Activated naive CD8-positive, alpha-beta T cell (primary cell): ENCODE results near the gene SNRK.
"Not testable (repeated sequence)": the region's sequence is repeated elsewhere in the genome, so short reads cannot be mapped to it uniquely, and the experiment has no call there.

Source experiments
- H3K27ac Mint-ChIP-seq: one replicate; pipeline ENCODE4 v1.8.0; 2021; ENCODE audit warnings: mixed read lengths
- H3K27me3 Mint-ChIP-seq: one replicate; pipeline ENCODE4 v1.8.0; 2021; ENCODE audit warnings: mixed read lengths
- H3K36me3 Mint-ChIP-seq: one replicate; pipeline ENCODE4 v1.8.0; 2021; ENCODE audit warnings: mixed read lengths
- H3K4me1 Mint-ChIP-seq: one replicate; pipeline ENCODE4 v1.8.0; 2021; ENCODE audit warnings: low read depth, mixed read lengths
- H3K4me3 Mint-ChIP-seq: one replicate; pipeline ENCODE4 v1.8.0; 2021; ENCODE audit warnings: mild to moderate bottlenecking, mixed read lengths
- H3K9me3 Mint-ChIP-seq: one replicate; pipeline ENCODE4 v1.8.0; 2021; ENCODE audit warnings: low read depth, mixed read lengths

The SNRK gene

DNA sequence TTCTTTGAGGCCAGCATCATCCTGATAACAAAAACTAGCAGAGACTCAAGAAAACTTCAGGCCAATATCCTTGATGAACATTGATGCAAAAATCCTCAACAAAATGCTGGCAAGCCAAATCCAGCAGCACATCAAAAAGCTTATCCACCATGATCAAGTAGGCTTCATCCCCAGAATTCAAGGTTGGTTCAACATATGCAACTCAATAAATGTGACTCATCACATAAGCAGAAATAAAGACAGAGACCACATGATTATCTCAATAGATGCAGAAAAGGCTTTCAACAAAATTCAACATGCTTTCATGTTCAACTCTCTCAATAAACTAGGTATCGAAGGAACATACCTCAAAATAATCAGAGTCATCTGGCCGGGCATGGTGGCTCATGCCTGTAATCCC lies 69.7 kb downstream of the SNRK start:
- H3K4me3 Mint-ChIP-seq, H3K27ac Mint-ChIP-seq, H3K4me1 Mint-ChIP-seq, H3K27me3 Mint-ChIP-seq: not testable (repeated sequence)
- peaks cover 54% of the 10 kb centered on the region for H3K36me3 Mint-ChIP-seq
- peaks cover 45% of the 10 kb centered on the region for H3K9me3 Mint-ChIP-seq

GRCh38 chr3:43361077-43361476 lies 74.7 kb downstream of the SNRK start:
- Mint-ChIP-seq H3K36me3 (peaks cover 9% of the 10 kb centered on the region), H3K4me1 (no peaks in the 10 kb centered on the region), H3K9me3 (peaks cover 6% of the 10 kb centered on the region), H3K27me3 (no peaks in the 10 kb centered on the region), H3K27ac (no peak overlapping the region), H3K4me3 (no peak overlapping the region)

DNA sequence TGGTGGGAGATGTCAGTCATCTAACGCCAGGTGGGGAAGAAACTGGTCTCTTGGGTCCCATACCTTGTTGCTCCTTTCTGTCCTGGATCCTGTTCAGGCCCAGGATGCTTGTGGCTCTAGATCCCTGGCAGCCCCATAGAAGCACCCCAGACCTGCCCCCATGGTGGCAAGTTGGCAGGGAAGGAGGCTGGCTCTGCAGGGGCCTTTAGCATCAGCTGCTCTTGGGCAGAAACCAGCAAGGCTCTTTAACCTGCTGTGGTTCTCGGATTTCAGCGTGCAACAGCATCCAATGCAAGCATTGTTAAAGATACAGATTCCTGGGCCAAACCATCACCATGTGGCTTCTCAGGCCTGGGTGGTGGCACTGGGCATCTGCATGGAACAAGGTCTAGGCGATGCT lies 75.8 kb downstream of the SNRK start:
- Mint-ChIP-seq H3K4me1 (no peaks in the 10 kb centered on the region), H3K36me3 (peaks cover 8% of the 10 kb centered on the region), H3K9me3 (no peaks in the 10 kb centered on the region), H3K27me3 (no peaks in the 10 kb centered on the region), H3K4me3 (no peak overlapping the region), H3K27ac (no peak overlapping the region)

GRCh38 chr3:43362961-43363360 lies 76.6 kb downstream of the SNRK start:
- H3K27ac Mint-ChIP-seq: no peak overlapping the region
- H3K4me1 Mint-ChIP-seq: no peaks in the 10 kb centered on the region
- no peaks in the 10 kb centered on the region for H3K9me3 Mint-ChIP-seq
- H3K27me3 Mint-ChIP-seq: no peaks in the 10 kb centered on the region
- H3K4me3 Mint-ChIP-seq: no peak overlapping the region
- H3K36me3 Mint-ChIP-seq: peaks cover 5% of the 10 kb centered on the region

DNA sequence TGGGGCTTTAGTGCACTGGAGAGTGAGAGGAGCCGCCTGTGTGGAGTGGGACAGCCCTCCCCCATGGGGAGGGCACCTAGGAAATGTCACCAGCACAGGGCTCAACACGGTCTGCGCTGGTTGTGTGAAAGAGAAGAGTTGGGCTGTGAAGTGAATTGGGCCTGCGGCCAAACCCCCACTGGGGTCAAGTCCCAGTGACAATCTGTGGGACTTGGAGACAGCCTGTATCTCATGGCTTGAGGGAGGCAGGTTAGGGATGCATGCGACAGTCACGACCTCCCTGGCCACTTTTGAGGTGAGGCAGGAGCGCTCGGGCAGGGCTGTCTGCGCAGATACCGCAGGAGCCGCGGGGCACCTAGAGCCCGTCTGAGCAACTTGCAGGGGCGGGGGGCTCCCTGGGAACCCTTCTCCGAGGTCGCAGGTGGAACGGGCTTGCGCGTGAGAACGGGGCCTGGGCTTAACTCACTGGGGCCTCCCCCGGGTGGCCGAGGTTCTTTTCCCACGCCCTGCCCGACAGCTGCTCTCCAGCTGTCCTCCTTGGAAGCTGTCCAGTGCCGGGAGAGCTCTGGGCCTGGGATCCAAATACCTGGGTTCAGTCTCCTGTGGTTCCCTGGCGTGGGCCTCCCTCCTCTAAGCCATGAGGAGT lies 77.4 kb downstream of the SNRK start:
- Mint-ChIP-seq H3K27ac (peak overlapping the region; percentile 10), H3K9me3 (no peaks in the 10 kb centered on the region), H3K27me3 (no peaks in the 10 kb centered on the region), H3K36me3 (no peaks in the 10 kb centered on the region), H3K4me1 (no peaks in the 10 kb centered on the region), H3K4me3 (no peak overlapping the region)

GRCh38 chr3:43364494-43364893 lies 78.2 kb downstream of the SNRK start:
- H3K36me3 Mint-ChIP-seq: no peaks in the 10 kb centered on the region
- no peaks in the 10 kb centered on the region for H3K4me1 Mint-ChIP-seq
- H3K27me3 Mint-ChIP-seq: no peaks in the 10 kb centered on the region
- H3K4me3 Mint-ChIP-seq: no peak overlapping the region
- no peaks in the 10 kb centered on the region for H3K9me3 Mint-ChIP-seq
- no peak overlapping the region for H3K27ac Mint-ChIP-seq

- Mint-ChIP-seq H3K4me3 (no peak overlapping the region), H3K9me3 (no peaks in the 10 kb centered on the region), H3K27ac (no peak overlapping the region), H3K4me1 (no peaks in the 10 kb centered on the region), H3K27me3 (no peaks in the 10 kb centered on the region), H3K36me3 (no peaks in the 10 kb centered on the region)
Measured at GRCh38 chr3:43364926-43365325, 78.6 kb downstream of the SNRK start.

DNA sequence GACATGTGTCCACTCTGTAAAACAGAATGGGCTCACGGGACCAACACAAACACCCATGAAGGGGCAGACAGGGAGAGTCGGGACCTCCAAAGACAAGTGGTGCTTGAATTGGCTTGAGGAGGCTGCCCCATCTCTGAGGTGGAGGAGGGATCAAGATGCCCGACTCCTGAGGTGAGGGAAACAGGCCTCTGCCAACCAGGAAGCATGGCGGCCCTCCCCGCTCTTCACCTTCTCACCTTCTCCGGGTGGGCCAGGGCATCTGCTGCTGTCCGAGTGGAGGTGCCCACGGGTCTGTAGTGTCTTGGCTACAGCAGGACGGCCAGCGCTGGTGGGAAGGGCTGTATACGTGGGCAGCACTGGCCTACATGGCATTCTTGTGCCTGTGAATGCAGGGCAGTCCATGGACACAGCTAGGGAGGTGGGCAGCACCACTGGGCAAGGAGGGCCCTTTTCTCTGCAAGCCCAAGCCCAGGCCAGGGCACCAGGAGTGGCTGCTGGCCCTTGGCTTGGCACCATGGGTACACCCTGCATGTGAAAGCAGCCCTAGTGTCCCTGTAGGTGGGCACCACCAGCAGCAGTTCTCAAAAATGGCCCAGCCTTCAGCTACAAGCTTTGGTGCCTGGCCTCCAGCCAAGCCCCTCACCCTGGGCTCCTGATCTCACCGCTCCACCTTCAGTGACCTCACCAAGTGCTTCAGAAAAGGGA lies 79.4 kb downstream of the SNRK start:
- Mint-ChIP-seq H3K27me3 (no peaks in the 10 kb centered on the region), H3K4me1 (no peaks in the 10 kb centered on the region), H3K27ac (no peak overlapping the region), H3K9me3 (no peaks in the 10 kb centered on the region), H3K4me3 (no peak overlapping the region), H3K36me3 (no peaks in the 10 kb centered on the region)

DNA sequence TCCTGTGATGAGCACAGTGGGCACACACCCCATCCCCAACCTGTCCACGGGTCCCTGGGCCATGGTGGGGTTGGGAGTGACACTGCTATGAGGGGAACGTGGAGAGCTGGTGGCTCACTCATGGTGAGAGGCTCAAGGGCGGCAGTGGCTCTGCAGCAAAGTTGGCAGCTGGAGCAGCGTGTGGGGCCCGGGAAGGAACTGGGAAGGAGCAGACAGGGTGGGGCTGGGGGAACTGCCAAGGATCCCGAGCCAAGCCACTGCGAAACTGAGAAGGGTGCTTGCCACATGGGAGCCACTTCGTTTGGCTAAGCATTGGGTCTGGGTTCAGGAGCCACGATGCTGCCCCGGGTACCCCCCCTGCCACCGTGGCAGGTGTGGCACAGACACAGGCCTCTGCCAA lies 80.1 kb downstream of the SNRK start:
- no peak overlapping the region for H3K27ac Mint-ChIP-seq
- H3K27me3 Mint-ChIP-seq: no peaks in the 10 kb centered on the region
- H3K4me1 Mint-ChIP-seq: no peaks in the 10 kb centered on the region
- no peaks in the 10 kb centered on the region for H3K9me3 Mint-ChIP-seq
- H3K36me3 Mint-ChIP-seq: no peaks in the 10 kb centered on the region
- no peak overlapping the region for H3K4me3 Mint-ChIP-seq

DNA sequence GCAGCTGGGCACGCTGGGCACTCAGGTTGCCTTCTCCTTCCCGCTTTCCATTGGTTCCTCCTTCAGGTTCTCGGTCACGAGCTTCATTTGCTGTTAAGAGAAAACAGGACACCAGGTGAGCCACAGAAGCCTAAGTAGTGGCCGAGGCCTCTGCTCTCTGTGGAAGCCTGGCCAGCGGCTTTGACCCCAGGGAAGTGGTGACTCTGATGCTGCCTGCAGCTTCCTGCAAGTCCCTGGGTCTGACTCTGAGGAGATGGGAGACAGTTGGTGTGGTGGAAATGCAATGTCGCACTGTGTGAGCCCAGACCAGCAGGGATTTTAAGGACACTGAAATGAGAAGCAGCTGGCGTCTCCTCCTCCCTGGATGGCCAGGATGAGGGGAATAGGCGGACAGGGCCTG lies 80.5 kb downstream of the SNRK start:
- Mint-ChIP-seq H3K27me3 (no peaks in the 10 kb centered on the region), H3K4me1 (no peaks in the 10 kb centered on the region), H3K4me3 (no peak overlapping the region), H3K36me3 (no peaks in the 10 kb centered on the region), H3K27ac (no peak overlapping the region), H3K9me3 (no peaks in the 10 kb centered on the region)

DNA sequence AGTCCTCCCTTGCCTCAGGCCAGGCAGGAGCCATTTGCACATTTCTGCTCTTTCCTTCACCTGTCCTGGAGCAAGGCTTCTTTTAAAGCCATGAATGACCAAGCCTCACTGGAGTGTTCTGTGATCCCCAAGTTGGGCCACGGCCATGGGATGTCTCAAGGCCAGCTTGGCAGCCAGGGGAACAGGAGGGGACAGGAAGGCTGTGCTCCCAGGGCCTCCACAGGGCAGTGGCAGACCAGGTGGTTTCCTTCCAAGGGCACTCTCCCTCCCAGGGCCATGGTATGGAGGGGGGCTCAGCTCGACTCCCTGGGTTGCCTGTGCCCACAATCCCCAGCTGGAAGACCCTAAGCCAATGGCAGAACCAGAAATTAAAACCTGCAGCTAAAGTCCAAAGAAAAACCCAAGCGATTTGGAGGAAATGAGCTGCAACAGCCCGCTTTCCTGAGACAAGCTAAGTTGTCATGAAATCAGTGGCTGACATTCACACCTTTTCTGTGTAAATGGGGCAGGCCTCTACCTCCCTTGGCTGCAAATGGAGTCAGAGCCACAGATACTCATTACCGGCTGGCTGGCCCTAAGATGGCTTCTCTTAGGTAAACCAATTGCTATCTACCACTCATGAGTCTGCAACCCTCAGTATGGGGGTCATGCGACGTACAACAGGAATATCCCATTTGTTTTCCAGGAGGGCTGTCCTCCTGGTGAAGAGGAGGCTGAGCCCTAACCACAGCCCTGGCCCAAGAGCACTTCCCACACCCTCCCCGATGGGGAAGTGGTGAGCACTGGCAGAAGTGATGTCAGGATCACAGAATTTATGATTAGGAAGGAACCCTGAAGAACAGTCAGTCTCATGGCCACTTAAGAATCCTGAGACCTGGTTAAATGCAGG lies 83.3 kb downstream of the SNRK start:
- Mint-ChIP-seq H3K36me3 (no peaks in the 10 kb centered on the region), H3K9me3 (no peaks in the 10 kb centered on the region), H3K27ac (no peak overlapping the region), H3K27me3 (no peaks in the 10 kb centered on the region), H3K4me3 (no peak overlapping the region), H3K4me1 (peaks cover 4% of the 10 kb centered on the region)

GRCh38 chr3:43370293-43370980 lies 84.1 kb downstream of the SNRK start:
- Mint-ChIP-seq H3K4me3 (no peak overlapping the region), H3K36me3 (no peaks in the 10 kb centered on the region), H3K4me1 (peaks cover 4% of the 10 kb centered on the region), H3K9me3 (no peaks in the 10 kb centered on the region), H3K27me3 (no peaks in the 10 kb centered on the region), H3K27ac (no peak overlapping the region)

DNA sequence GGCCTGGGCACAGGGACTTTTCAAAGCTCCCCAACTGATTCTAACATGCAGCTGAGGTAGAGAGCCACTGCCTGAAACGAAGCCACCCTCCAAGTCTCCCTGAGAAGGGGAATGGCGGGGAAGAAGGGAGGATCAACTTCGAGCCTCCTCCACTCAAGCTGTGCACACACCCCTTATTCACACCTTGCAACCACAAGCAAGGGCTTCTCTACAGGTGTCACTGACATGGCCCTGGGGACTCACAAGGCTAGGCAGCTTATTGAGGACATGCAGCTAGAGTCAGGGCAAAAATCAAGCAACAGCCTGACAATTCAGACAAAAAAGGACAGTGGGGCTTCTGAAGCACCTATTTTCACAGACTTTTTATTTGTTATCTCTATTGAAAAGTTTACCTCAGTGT lies 85.2 kb downstream of the SNRK start:
- no peaks in the 10 kb centered on the region for H3K27me3 Mint-ChIP-seq
- no peak overlapping the region for H3K27ac Mint-ChIP-seq
- H3K4me3 Mint-ChIP-seq: no peak overlapping the region
- H3K4me1 Mint-ChIP-seq: peaks cover 4% of the 10 kb centered on the region
- no peaks in the 10 kb centered on the region for H3K9me3 Mint-ChIP-seq
- no peaks in the 10 kb centered on the region for H3K36me3 Mint-ChIP-seq

DNA sequence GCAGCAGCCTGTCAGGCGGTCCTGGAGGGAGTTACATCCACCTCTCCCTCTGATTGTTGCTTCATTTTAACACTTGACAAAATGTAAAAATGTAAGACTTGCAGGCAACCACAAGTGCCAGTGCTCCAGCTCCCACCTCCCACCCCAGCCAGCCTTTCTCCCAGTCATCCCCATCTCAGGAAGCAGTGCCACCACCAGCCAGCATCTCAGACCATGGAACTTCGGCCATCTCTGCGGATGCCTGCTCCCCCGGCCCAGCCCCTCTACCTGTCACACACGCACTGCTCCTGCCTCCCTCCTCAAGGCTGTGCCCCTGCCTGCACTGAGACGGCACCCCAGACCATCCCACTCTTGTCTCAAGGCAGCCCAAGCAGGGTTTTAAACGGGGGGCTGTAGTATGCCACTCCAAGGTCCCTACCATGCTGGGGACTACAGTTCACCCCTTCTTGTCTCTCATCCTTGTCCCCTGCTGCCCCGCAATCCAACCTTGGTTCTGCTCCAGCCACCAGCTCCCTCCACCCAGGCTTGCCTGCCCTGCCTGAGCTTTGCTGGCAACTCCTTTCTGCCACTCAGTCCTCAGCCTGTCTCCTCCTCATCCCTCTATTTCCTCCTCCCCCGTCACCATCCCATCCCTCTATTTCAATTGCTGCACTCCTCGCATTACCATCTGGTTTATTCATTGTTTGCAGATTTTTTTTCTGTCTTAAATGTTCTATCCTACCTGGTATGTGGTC lies 85.8 kb downstream of the SNRK start:
- Mint-ChIP-seq H3K4me3 (no peak overlapping the region), H3K27me3 (no peaks in the 10 kb centered on the region), H3K4me1 (peaks cover 7% of the 10 kb centered on the region), H3K36me3 (no peaks in the 10 kb centered on the region), H3K9me3 (no peaks in the 10 kb centered on the region), H3K27ac (no peak overlapping the region)
